Ovary (tissue), 9 donors: ENCODE measurements around the gene CPN2. TPM values are rescaled to one million over a fixed set of nuclear protein-coding genes. Genes with fewer than 3 reads are reported as not detected.

ENCODE experiments used
- DNase-seq, 5 donors: peaks; one replicate each; pipeline ENCODE4 v3.0.0-alpha.2; 2019 to 2020
- H3K27ac ChIP-seq, 2 donors: fragments of 200-600 bp; one replicate each; pipeline versions ENCODE4 v1.5.1 to v1.8.0; 2019 to 2022
- H3K27me3 ChIP-seq: fragments of 200-600 bp; one replicate; pipeline ENCODE4 v1.8.0; 2022
- H3K36me3 ChIP-seq: fragments of 200-600 bp; sonication (generic); one replicate; pipeline ENCODE4 v1.5.1; 2019
- H3K4me1 ChIP-seq: one replicate; pipeline ENCODE4 v1.8.1; 2013; ENCODE audit warnings: mild to moderate bottlenecking, moderate library complexity; ENCODE audit not compliant: insufficient read depth
- H3K4me3 ChIP-seq: fragments of 200-600 bp; sonication (generic); one replicate; pipeline ENCODE4 v1.5.1; 2017
- H3K9me3 ChIP-seq, 2 donors: fragments of 200-600 bp in 1 of 2; sonication (generic) in 1 of 2; one replicate each; pipeline versions ENCODE4 v1.5.1 to v1.8.1; 2013 to 2019; ENCODE audit warnings: mild to moderate bottlenecking in 1 of 2, moderate library complexity in 1 of 2
- EP300 ChIP-seq: sonication (generic); formaldehyde crosslinking; IDR thresholded peaks from one replicate; pipeline ENCODE4 v1.6.1; 2017; ENCODE audit warnings: antibody characterized with exemption
- POLR2A ChIP-seq: fragments of 450-650 bp; IDR thresholded peaks from one replicate; pipeline ENCODE4 v1.6.1; 2017; ENCODE audit warnings: antibody characterized with exemption, mild to moderate bottlenecking, moderate library complexity
- WGBS, 3 donors: extraction: QIAGEN DNeasy Blood & Tissue Kit in 1 of 3; methylation state at CpG; one replicate each; pipeline versions ENCODE4 v1.1.5 to v1.1.7; 2013 to 2017; 5-methylcytosine and 5-hydroxymethylcytosine counted together
- intact Hi-C, 4 donors: fragments of 100-400 bp; cut with DNase I; formaldehyde crosslinking; loops; one replicate each; pipeline versions ENCODE4 v1.11.0 to v1.15.1; 2022 to 2023
- polyA plus RNA-seq, 2 donors: library from polyadenylated mRNA; stranded (reverse); fragments of 200-250 nt in 1 of 2; fragments of 350-450 nt in 1 of 2; fragmentation: Illumina TruSeq in 1 of 2; extraction: RNeasy Lipid Tissue Mini Kit (QIAGEN cat#74804) in 1 of 2; gene quantifications; one replicate each; pipeline ENCODE4 v1.2.3, GENCODE V29; 2013 to 2014
- total RNA-seq, 7 donors: library from RNA; depleted of rRNA in 2 of 7; stranded (reverse); fragments of >200 nt in 2 of 7; fragmentation: NEBNext Ultra II Directional in 3 of 7; extraction: Animal tissue kit (Norgen Biotek cat#: 25700) in 3 of 7; gene quantifications; one replicate each; pipeline versions ENCODE4 v1.1.0 to v1.2.4, GENCODE V29; 2016 to 2023
- TF ChIP-seq, protein P1 (sequence below), 3 donors: fragments of 450-650 bp in 2 of 3; fragments of 200-600 bp in 1 of 3; IDR thresholded peaks; one replicate each; pipeline versions ENCODE4 v1.5.1 to v1.8.0; 2016 to 2022; ENCODE audit warnings: antibody characterized with exemption in 3 of 3, mild to moderate bottlenecking in 1 of 3
- donor health status: DM: no; HTN: no; CAD: no; lungs with moderate emphysema.
- donor health status: DM: no; HTN: no; CAD: no.
- donor health status: Bipolar disorder and iron deficiency.
- donor health status: DM: yes; HTN: yes; CAD: no.
- donor health status: DM: no; HTN: no; CAD: no.
- donor health status: DM: yes; HTN: yes; CAD: no.

CPN2 gene
- total and polyA plus RNA-seq, 9 donors, result 0.18 to 1.6 TPM; not detected in 7

DNA sequence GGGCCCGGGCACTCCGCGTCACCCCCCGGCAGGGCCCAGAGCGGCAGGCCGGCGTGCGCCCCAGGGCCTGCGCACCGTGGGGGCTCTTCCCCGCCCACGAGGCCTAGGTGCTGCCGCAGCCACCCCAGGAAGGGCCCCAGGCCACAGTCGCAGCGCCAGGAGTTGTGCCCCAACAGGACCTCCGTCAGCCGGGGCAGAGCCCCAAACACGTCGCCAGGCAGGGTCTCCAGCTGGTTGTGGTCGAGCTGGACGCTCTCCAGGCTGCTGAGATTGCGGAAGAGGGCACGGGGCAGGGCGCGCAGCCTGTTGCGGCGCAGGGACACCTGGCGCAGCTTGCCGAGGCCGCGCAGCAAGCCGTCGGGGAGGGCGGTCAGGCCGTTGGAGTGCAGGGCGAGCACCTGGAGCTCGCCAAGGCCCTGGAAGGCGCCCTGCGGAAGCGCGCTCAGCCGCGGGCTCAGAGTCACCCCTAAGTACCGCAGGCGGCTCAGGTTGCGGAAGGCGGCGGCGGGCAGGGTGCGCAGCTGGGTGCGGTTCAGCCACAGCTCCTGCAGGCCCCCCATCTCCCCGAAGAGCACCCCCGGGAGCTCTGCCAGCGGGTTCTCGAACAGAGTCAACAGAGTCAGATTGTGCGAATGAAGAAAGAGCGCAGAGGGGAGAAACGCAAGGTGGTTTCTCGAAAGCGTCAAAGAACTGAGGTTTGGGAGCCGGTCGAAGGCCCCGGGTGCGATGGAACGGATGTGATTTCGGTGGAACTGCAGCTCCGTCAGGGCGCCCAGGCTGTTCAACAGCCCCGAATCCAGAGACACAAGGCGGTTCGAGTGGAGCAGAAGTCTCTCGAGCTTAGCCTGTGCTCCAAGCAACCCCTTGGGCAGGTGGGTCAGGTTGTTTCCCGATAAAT lies 46.0 kb upstream of the CPN2 start:
- Histone ChIP-seq H3K4me3 (peak overlapping the region; percentile 1), H3K4me1 (peaks cover 1% of the 10 kb centered on the region), H3K27me3 (no peaks in the 10 kb centered on the region), H3K27ac (peak overlapping the region; percentile 23 to 54), H3K9me3 (no peaks in the 10 kb centered on the region), H3K36me3 (no peaks in the 10 kb centered on the region)
- peak in 4 of 5 donors; percentile 22 to 60 (median 50) for DNase-seq
- no peak for TF ChIP-seq POLR2A
- TF ChIP-seq, protein P1, sequence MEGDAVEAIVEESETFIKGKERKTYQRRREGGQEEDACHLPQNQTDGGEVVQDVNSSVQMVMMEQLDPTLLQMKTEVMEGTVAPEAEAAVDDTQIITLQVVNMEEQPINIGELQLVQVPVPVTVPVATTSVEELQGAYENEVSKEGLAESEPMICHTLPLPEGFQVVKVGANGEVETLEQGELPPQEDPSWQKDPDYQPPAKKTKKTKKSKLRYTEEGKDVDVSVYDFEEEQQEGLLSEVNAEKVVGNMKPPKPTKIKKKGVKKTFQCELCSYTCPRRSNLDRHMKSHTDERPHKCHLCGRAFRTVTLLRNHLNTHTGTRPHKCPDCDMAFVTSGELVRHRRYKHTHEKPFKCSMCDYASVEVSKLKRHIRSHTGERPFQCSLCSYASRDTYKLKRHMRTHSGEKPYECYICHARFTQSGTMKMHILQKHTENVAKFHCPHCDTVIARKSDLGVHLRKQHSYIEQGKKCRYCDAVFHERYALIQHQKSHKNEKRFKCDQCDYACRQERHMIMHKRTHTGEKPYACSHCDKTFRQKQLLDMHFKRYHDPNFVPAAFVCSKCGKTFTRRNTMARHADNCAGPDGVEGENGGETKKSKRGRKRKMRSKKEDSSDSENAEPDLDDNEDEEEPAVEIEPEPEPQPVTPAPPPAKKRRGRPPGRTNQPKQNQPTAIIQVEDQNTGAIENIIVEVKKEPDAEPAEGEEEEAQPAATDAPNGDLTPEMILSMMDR (IDR thresholded peaks at IDR 0.05), result no peak
- WGBS, 3 donors, result 27 to 36% (median 30%) methylated on average over 57 to 73 of the region's 73 CpGs
- intact Hi-C loops, result loop anchor here in 1 of 4 donors (5.0 kb wide), 1 partner anchor 60 kb away; no protein-coding TSS in a partner anchor

DNA sequence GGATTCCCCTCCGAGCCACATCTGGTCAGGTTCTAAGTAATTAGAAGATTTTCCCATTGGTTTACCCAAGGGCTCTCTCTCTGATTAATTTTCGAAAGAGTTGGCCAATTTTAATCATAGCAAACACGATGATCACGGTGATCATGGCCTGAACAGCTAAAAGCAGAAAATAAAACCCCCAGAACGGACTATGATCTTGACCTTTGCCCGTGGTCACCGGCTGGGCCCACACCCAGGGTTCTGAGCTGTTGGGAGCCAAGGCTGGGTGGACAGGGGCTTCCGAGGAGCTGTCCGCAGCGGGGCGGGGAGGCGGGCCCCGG lies 45.4 kb upstream of the CPN2 start:
- H3K4me3 ChIP-seq, result peak overlapping the region; percentile 1
- peaks cover 1% of the 10 kb centered on the region for H3K4me1 ChIP-seq
- intact Hi-C loops, result loop anchor here in 1 of 4 donors (5.0 kb wide), 1 partner anchor 59 kb away; no protein-coding TSS in a partner anchor
- DNase-seq, result peak in 2 of 5 donors; percentile 38 to 54
- H3K27me3 ChIP-seq, result no peaks in the 10 kb centered on the region
- H3K27ac ChIP-seq, result peak overlapping the region; percentile 23 to 54
- no peaks in the 10 kb centered on the region for H3K9me3 ChIP-seq
- no peak for TF ChIP-seq EP300
- TF ChIP-seq, protein P1 (IDR thresholded peaks at IDR 0.05), result no peak
- no peak for TF ChIP-seq POLR2A
- 4 to 8% (median 7%) methylated on average over 8 to 13 of the region's 13 CpGs for WGBS, 3 donors
- H3K36me3 ChIP-seq, result no peaks in the 10 kb centered on the region

DNA sequence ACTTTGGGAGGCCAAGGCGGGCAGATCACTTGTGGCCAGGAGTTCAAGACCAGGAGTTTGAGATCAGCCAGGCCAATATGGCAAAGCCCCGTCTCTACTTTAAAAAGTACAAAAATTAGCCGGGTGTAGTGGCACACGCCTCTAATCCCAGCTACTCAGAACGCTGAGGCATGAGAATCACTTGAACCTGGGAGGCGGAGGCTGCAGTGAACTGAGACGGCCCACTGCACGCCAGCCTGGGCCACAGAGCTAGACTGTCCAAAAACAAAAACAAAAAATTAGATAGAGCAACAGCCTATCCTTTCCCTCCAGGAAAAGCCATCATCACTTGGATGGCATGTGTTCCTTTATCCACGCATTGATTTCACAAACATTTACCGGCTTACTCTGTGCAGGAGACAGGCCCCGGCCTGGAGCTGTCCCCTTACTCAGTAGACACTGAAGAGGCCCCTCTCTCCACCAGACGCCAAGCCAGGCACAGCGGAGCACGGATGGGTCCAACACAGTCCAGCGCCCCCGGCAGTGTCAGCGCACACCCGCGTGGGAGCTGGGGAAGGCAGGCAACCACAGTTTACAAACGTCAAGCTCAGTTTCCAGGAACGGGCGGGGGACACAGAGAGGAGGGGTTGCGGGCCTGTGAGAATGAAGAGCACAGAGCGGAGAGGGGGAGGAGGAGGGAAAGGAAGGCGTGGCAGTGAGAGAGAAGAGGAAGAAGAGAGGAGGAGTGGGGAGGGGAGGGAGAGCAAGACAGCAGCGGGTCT lies 44.8 kb upstream of the CPN2 start:
- DNase-seq, result peak; percentile 45 to 80 (median 77)
- intact Hi-C loops, result loop anchor here in 1 of 4 donors (5.0 kb wide), 1 partner anchor 59 kb away; no protein-coding TSS in a partner anchor

DNA sequence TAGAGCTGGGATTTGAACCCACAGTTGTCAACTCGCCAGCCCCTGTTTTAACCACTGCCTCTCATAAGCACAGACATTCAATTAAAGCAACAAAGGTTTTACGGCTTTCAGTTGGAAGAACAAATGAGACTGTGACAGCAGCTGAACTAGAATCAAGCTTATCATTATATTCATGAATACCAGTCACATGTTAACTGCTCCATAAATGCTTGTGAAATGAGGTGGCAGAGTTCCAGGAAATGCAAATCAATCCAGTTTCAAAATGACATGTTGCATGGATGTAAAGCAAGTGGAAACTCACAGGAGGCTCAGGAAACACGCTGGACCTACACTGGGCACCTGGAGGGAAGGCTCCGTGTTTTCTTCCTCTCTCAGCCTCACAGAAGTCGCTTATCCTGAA lies 44.1 kb upstream of the CPN2 start:
- DNase-seq, result no peak
- H3K9me3 ChIP-seq, result no peaks in the 10 kb centered on the region
- H3K4me3 ChIP-seq, result no peak overlapping the region
- no peak for TF ChIP-seq EP300
- no peak for TF ChIP-seq POLR2A
- TF ChIP-seq, protein P1 (IDR thresholded peaks at IDR 0.05), result no peak
- WGBS, 3 donors, result 92 to 97% (median 95%) methylated on average over 5 of the region's 5 CpGs
- H3K27ac ChIP-seq, result no peak overlapping the region
- H3K36me3 ChIP-seq, result no peaks in the 10 kb centered on the region
- peaks cover 1% of the 10 kb centered on the region for H3K4me1 ChIP-seq
- intact Hi-C loops, result loop anchor here in 1 of 4 donors (5.0 kb wide), 1 partner anchor 58 kb away; no protein-coding TSS in a partner anchor
- H3K27me3 ChIP-seq, result no peaks in the 10 kb centered on the region

More for the DNA sequence above, 44.8 kb upstream of the CPN2 start:
- Histone ChIP-seq H3K36me3 (no peaks in the 10 kb centered on the region), H3K4me1 (peaks cover 1% of the 10 kb centered on the region), H3K9me3 (no peaks in the 10 kb centered on the region), H3K27ac (peak overlapping the region in 1 of 2 donors; percentile 54), H3K27me3 (no peaks in the 10 kb centered on the region), H3K4me3 (no peak overlapping the region)
- TF ChIP-seq EP300 (no peak), POLR2A (no peak)
- TF ChIP-seq, protein P1 (IDR thresholded peaks at IDR 0.05), result no peak
- WGBS, 3 donors, result 15 to 22% (median 19%) methylated on average over 26 of the region's 26 CpGs
